ENCODE data around the gene TNNT1. TPM values are rescaled to one million over a fixed set of nuclear protein-coding genes. Genes with fewer than 3 reads are reported as not detected.

Gene TNNT1
- total RNA-seq, 2 donors from 2014 or later = 22.9 to 66.7 TPM

DNA sequence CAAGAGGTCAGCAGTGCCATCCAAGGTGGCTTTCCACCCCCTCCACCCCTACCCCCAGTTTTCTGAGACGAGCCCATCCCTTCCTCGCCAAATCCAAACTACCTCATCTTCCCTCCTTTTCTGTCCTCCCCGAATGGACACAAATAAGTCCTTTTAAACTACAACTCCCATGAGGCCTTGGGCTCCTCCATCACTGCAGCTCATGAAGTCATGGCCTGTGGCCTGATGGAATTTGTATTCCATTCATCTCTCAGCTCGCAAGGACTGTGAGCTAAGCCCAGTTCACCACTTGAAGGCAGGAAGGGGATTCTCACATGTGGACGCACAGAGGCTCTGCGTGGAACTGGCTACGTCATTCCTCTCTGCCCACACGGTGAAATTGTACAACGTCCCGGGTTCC, 47.8 kb upstream of the TNNT1 start:
- Histone ChIP-seq H3K9me3 (ENCODE audit: control insufficient read depth, low read length) (no peaks in the 10 kb centered on the region), H3K27me3 (ENCODE audit: control insufficient read depth, insufficient read depth, low read length, poor library complexity, severe bottlenecking) (no peaks in the 10 kb centered on the region), H3K4me3 (ENCODE audit: low read length) (no peak overlapping the region), H3K4me1 (ENCODE audit: control insufficient read depth, insufficient read depth, low read length) (no peaks in the 10 kb centered on the region), H3K9ac (ENCODE audit: extremely low read depth, low read length, poor library complexity, severe bottlenecking) (no peak overlapping the region), H3K27ac (ENCODE audit: low read depth, low read length) (no peak overlapping the region), H3K36me3 (ENCODE audit: control insufficient read depth, insufficient read depth, low read length) (no peaks in the 10 kb centered on the region)
- Mint-ChIP-seq H3K9me3 (no peaks in the 10 kb centered on the region), H3K36me3 (ENCODE audit: low read depth) (no peaks in the 10 kb centered on the region), H3K4me1 (no peaks in the 10 kb centered on the region), H3K4me3 (no peak overlapping the region), H3K27me3 (ENCODE audit: insufficient read depth) (peaks cover 28% of the 10 kb centered on the region), H3K27ac (no peak overlapping the region)
- DNase-seq = no peak
- TF ChIP-seq, protein P1, sequence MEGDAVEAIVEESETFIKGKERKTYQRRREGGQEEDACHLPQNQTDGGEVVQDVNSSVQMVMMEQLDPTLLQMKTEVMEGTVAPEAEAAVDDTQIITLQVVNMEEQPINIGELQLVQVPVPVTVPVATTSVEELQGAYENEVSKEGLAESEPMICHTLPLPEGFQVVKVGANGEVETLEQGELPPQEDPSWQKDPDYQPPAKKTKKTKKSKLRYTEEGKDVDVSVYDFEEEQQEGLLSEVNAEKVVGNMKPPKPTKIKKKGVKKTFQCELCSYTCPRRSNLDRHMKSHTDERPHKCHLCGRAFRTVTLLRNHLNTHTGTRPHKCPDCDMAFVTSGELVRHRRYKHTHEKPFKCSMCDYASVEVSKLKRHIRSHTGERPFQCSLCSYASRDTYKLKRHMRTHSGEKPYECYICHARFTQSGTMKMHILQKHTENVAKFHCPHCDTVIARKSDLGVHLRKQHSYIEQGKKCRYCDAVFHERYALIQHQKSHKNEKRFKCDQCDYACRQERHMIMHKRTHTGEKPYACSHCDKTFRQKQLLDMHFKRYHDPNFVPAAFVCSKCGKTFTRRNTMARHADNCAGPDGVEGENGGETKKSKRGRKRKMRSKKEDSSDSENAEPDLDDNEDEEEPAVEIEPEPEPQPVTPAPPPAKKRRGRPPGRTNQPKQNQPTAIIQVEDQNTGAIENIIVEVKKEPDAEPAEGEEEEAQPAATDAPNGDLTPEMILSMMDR (conservative IDR thresholded peaks at IDR 0.05) = no peak
- 91% methylated on average over 7 to 10 of the region's 10 CpGs for WGBS, 2 experiments (ENCODE audit: insufficient coverage in 1 of 2, insufficient read length in 1 of 2)

DNA sequence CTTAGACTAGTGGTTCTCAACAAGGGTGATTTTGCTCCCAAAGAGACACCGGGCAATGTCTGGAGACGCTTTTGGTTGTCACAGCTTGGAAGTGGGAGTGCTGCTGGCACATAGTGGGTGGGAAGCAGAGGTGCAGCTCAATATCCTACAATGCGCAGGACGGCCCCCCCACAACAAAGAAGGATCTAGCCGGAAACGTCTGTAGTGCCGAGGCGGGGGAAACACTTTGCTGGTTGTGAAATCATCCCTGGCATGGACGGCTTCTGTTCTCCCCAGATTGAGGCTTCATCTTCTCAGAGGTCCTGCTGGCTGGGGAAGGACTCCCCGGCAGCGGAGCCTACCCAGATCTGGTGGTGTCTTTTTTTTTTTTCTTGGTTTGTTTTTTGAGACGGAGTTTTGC, 44.5 kb upstream of the TNNT1 start:
- TF ChIP-seq, protein P1 (conservative IDR thresholded peaks at IDR 0.05) = no peak
- no peak overlapping the region for H3K4me3 ChIP-seq (ENCODE audit: low read length)
- H3K27me3 ChIP-seq (ENCODE audit: control insufficient read depth, insufficient read depth, low read length, poor library complexity, severe bottlenecking) = no peaks in the 10 kb centered on the region
- no peaks in the 10 kb centered on the region for H3K9me3 Mint-ChIP-seq
- no peak overlapping the region for H3K27ac ChIP-seq (ENCODE audit: low read depth, low read length)
- DNase-seq = no peak
- WGBS, 2 experiments (ENCODE audit: insufficient coverage in 1 of 2, insufficient read length in 1 of 2) = 90 to 91% methylated on average over 10 to 12 of the region's 12 CpGs
- no peaks in the 10 kb centered on the region for H3K4me1 ChIP-seq (ENCODE audit: control insufficient read depth, insufficient read depth, low read length)
- H3K27me3 Mint-ChIP-seq (ENCODE audit: insufficient read depth) = peaks cover 21% of the 10 kb centered on the region
- no peaks in the 10 kb centered on the region for H3K36me3 Mint-ChIP-seq (ENCODE audit: low read depth)
- H3K9me3 ChIP-seq (ENCODE audit: control insufficient read depth, low read length) = no peaks in the 10 kb centered on the region
- no peak overlapping the region for H3K4me3 Mint-ChIP-seq
- H3K36me3 ChIP-seq (ENCODE audit: control insufficient read depth, insufficient read depth, low read length) = no peaks in the 10 kb centered on the region
- H3K4me1 Mint-ChIP-seq = no peaks in the 10 kb centered on the region
- H3K9ac ChIP-seq (ENCODE audit: extremely low read depth, low read length, poor library complexity, severe bottlenecking) = no peak overlapping the region
- no peak overlapping the region for H3K27ac Mint-ChIP-seq

DNA sequence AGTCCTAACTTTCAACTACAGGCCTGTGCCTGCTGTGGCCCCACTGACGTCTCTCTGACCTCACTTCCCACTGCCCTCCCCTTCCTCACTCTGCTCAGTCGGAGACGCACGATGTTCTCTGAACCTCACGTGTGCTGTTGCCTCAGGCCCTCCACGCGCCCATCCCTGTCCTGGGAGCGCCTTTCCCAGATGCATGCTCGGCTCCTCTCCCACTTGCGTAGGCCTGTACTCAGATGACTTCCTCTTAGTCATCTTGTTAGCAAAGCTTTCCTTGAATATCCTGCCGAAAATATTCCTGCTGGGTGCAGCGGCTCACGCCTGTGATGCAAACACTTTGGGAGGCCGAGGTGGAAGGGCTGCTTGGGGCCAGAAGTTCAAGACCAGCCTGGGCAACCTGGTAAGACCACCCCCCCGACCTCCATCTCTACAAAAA, 40.4 kb upstream of the TNNT1 start:
- H3K27me3 Mint-ChIP-seq (ENCODE audit: insufficient read depth) = peaks cover 44% of the 10 kb centered on the region
- H3K36me3 Mint-ChIP-seq (ENCODE audit: low read depth) = no peaks in the 10 kb centered on the region
- 79 to 81% methylated on average over 14 of the region's 15 CpGs for WGBS, 2 experiments (ENCODE audit: insufficient coverage in 1 of 2, insufficient read length in 1 of 2)
- H3K9me3 Mint-ChIP-seq = no peaks in the 10 kb centered on the region
- no peaks in the 10 kb centered on the region for H3K4me1 ChIP-seq (ENCODE audit: control insufficient read depth, insufficient read depth, low read length)
- no peak overlapping the region for H3K27ac Mint-ChIP-seq
- H3K4me1 Mint-ChIP-seq = no peaks in the 10 kb centered on the region
- no peak for DNase-seq
- H3K36me3 ChIP-seq (ENCODE audit: control insufficient read depth, insufficient read depth, low read length) = no peaks in the 10 kb centered on the region
- TF ChIP-seq, protein P1 (conservative IDR thresholded peaks at IDR 0.05) = no peak
- H3K9ac ChIP-seq (ENCODE audit: extremely low read depth, low read length, poor library complexity, severe bottlenecking) = no peak overlapping the region
- H3K4me3 ChIP-seq (ENCODE audit: low read length) = no peak overlapping the region
- no peak overlapping the region for H3K27ac ChIP-seq (ENCODE audit: low read depth, low read length)
- no peaks in the 10 kb centered on the region for H3K9me3 ChIP-seq (ENCODE audit: control insufficient read depth, low read length)
- no peaks in the 10 kb centered on the region for H3K27me3 ChIP-seq (ENCODE audit: control insufficient read depth, insufficient read depth, low read length, poor library complexity, severe bottlenecking)
- no peak overlapping the region for H3K4me3 Mint-ChIP-seq

Measured in endodermal cell (in vitro differentiated cells).